Gastroesophageal sphincter (tissue), 3 donors: ENCODE measurements around the gene GABBR2.

Source experiments
- EP300 ChIP-seq: sonication (generic); formaldehyde crosslinking; IDR thresholded peaks from one replicate; pipeline ENCODE4 v1.6.1; 2017; ENCODE audit warnings: antibody characterized with exemption, mild to moderate bottlenecking
- POLR2A ChIP-seq, 2 donors: fragments of 450-650 bp; IDR thresholded peaks; one replicate each; pipeline ENCODE4 v1.6.1; 2017; ENCODE audit warnings: antibody characterized with exemption in 2 of 2, mild to moderate bottlenecking in 2 of 2, moderate library complexity in 1 of 2
- POLR2AphosphoS5 ChIP-seq: sonication (generic); formaldehyde crosslinking; IDR thresholded peaks from one replicate; pipeline ENCODE4 v1.6.1; 2017; ENCODE audit warnings: antibody characterized with exemption
- TF ChIP-seq, protein P1 (sequence below), 4 experiments: fragments of 200-600 bp in 2 of 4; fragments of 450-650 bp in 2 of 4; sonication (generic) in 1 of 4; IDR thresholded peaks; one replicate each; pipeline ENCODE4 v1.5.1; 2017 to 2019; ENCODE audit warnings: antibody characterized with exemption in 4 of 4, mild to moderate bottlenecking in 2 of 4, moderate library complexity in 2 of 4

DNA sequence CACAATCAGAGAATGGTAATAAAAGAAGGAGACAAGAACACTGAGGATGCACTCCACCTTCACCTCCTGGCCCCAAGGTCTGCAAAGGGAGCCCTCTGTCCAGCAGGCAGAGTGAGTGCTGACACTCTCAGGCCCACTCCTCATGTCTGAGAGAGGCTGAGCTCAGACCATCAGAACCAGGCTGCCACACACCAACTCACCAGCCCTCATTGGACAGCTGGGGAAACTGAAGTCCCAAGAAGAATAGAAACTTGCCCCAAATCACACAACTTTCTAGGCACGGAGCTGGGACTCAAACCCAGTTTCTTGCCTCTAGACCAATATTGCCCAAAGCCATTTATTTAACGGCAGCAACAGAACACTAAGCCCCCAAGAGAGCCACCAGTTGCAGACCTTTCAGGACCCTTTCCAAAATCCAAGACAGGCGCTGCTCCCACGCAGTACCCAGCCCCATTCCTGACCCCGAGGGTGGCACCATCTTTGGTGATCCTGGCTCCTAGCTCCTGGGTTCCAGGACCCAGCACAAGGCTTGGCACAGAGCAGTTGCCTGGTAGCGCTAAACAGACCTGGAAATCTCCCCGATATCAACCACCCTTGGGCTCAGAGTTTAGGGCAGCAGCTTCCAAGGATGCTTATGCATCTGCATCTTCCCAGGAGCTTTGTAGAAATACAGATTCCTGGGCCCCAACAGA is 192.4 kb downstream of the GABBR2 start:
- TF ChIP-seq POLR2AphosphoS5 (no peak), EP300 (no peak), POLR2A (IDR thresholded peaks at IDR 0.05) (no peak)
- TF ChIP-seq, protein P1, sequence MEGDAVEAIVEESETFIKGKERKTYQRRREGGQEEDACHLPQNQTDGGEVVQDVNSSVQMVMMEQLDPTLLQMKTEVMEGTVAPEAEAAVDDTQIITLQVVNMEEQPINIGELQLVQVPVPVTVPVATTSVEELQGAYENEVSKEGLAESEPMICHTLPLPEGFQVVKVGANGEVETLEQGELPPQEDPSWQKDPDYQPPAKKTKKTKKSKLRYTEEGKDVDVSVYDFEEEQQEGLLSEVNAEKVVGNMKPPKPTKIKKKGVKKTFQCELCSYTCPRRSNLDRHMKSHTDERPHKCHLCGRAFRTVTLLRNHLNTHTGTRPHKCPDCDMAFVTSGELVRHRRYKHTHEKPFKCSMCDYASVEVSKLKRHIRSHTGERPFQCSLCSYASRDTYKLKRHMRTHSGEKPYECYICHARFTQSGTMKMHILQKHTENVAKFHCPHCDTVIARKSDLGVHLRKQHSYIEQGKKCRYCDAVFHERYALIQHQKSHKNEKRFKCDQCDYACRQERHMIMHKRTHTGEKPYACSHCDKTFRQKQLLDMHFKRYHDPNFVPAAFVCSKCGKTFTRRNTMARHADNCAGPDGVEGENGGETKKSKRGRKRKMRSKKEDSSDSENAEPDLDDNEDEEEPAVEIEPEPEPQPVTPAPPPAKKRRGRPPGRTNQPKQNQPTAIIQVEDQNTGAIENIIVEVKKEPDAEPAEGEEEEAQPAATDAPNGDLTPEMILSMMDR (IDR thresholded peaks at IDR 0.05): no peak
